Hepatocyte (in vitro differentiated cells): Measurements from ENCODE around the gene EDEM3.

Experiments used
- CTCF ChIP-seq: fragments of 200-600 bp; sonication (generic); IDR thresholded peaks from 2 replicates; pipeline ENCODE4 v1.5.1; 2016; ENCODE audit warnings: antibody characterized with exemption, mild to moderate bottlenecking; ENCODE audit not compliant: poor library complexity
- EZH2 ChIP-seq: fragments of 200-600 bp; sonication (generic); IDR thresholded peaks from 2 replicates; pipeline ENCODE4 v1.6.1; 2016; ENCODE audit warnings: antibody characterized with exemption, mild to moderate bottlenecking, borderline replicate concordance

GRCh38 chr1:184656221-184656620, 98.4 kb downstream of the EDEM3 start:
- TF ChIP-seq CTCF (no peak), EZH2 (no peak)
